ENCODE measurements around the gene LRP1.

LRP1 gene

DNA sequence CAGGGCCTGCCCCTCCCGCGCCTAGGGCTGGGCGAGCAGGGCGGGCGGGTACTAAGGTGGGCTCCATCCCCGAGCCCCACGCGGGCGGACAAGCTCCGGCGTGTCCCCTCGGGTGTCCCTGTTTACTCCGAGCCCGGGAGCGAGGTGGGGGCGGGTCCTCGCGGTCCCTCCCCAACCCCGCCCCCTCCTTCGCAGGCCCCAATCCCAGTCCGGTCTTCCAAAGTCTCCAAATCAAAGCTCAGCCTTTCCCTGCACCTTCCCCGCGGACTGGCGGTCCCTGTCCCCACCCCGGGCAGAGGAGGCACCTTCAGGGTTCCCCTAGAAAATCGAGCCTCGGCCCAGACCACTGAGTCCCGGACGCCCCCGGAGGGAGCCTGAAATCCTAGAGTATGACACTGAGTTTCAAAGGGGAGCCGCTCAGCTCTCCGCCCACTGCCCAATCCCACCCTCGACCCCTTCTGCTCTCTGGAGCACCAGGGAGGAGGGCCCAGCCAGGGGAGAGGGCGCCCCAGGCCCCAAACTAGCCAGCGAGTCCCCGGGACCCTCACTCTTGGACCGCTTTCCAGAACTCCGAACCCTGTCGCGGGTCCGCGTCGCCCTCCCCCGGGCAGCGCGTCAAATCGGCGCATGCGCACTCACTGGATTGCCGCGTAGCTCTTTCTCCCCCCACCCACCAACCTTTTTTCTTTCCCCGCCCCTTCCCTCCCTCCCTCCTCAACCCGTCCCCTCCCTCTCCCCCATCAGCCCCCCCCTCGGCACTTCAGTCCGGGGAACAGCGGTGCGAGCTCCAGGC is at the start of gene LRP1:
TSS of gene LRP1 (plus strand) at position 758 of the 793 bp plus-strand sequence. CDS start 482 bp downstream, outside the sequence.
- peak; percentile 49 for DNase-seq (ENCODE audit: low read depth, low spot score)

GRCh38 chr12:57078519-57079404 is 49.5 kb upstream of the LRP1 start, which contains the start of gene NEMP1:
Gene NEMP1 (minus strand): TSS chr12:57078791. CDS start chr12:57078745, 46 bp downstream.
- DNase-seq (ENCODE audit: low read depth, low spot score), result peak; percentile 88

- DNase-seq (ENCODE audit: low read depth, low spot score), result no peak
Observed at GRCh38 chr12:57079821-57080220, 48.5 kb upstream of the LRP1 start.

GRCh38 chr12:57080855-57081254 is 47.4 kb upstream of the LRP1 start:
- no peak for DNase-seq (ENCODE audit: low read depth, low spot score)

DNA sequence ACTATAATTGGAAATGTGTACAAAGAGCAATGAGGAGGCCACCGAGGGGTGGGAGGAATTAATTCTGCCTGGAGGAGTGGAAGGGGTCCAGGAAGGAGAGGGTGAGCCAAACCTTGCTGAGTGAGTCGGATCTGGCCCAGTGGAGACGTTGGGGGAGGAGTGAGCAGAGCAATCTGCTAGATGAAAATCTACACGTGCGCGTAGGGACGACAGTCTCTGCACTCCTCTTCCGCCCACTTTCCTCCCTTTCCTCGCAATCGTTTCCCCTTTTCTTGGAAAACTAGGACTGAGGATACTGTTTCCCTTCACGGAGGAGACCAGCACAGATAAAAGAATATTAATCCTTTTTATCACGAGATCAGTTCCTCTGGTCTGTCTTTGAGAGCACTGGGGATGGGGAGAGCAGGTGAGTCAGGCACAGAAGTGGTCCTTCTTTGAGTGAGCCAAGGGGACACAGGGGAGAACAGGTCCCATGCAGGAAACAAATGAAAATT is 42.2 kb upstream of the LRP1 start:
- no peak for DNase-seq (ENCODE audit: low read depth, low spot score)

DNA sequence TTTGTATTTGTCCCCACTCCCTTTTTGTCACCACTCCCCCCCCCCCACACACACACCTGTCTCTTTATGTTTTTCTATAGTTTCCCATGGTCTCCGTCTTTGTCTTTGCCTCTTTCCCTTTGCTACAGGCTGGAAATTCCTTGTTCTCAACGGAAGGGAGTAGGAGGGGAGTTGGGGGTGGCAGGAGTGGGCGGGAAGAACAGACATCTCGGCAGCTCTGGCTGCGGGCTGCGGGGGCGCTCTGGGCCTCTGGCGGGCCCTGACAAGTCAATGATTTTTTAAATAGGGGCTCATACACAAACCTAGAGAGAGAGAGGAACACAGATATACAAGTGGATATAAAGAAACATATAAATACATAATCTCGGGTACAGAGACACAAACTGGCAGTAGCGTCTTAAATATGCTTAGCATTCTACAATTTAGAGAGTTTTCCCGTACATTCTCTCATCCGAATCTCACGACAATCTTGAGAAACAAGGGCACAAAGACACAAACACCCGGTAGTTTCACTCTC is 41.7 kb upstream of the LRP1 start:
- DNase-seq (ENCODE audit: low read depth, low spot score), result no peak

DNA sequence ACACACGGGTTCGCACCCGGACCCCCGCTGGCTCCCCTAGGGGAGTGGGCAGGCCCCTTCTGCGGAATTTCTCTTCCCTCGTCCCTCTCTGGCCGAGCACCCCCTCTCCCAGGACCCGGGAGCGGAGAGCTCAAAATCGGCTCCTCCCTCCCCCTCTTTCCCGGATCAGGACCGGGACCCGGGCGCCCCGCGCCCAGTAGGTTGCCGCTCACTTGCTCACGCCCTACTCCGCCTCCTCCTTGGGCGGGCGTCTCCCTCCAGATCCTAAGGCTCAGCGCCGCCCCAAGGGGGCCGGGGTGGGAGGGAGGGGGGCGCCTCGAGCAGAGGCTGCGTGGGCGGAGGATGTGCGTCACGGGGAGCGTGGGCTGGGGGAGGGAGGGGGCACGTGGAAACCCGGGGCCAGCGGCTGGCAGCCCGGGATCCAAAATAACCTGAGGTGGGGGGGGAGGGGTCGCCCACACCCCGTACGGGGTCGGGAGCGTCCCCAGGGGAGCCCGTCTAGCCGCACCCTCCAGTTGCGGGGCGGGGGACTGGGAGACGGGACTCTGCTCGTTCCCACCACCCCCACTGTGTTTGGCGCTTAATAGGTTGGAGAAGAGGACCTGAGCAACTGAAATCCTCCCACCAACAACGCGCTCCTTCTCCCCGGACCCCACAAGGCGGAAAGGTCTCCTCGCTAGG is 41.1 kb upstream of the LRP1 start:
- peak; percentile 91 for DNase-seq (ENCODE audit: low read depth, low spot score)

- DNase-seq (ENCODE audit: low read depth, low spot score), result peak; percentile 77
Observed at GRCh38 chr12:57087691-57088353, 40.5 kb upstream of the LRP1 start.

DNA sequence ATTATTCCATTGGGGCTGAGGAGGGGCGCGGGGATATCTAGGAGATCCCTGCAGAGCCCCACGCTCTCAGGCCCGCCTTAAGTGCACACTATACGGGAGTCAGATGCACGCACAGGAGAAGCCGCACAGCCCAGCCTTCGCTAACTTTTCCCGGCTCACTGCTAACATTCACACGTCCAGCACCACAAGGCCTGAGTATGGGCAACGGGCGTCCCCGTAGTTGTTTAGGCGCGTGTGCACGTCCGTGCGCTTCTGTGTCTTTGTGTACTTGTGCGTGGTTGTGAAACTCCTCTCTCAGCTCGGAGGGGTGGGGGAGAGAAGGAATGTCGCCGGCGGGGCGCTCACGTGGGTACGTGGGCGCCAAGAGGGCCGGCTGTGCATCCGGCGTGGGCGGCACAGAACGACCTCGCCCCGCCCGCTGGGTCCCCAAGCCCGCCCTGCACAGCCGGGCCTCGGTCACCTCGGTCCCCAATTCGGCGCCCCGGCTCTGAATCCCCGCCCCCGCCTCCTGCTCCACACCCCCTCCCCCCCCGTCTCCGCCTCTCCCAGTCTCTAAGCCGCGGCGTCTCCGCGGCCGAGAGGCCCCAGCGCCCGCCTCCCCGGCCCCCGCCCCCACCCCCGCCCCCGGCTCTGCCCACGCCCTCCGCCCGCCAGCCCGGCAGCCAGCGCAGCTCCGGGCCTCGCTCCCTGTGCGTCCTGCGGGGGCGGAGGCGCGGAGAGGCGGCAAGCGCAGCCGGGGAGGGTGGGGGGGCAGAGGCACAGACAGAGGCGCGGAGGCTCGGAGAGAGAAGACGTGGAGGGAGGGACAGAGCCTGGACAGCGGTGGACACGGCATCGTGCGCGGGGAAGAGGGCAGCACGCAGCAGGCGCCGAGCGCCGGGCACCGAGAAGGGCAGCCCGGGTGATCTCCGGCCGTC is 39.7 kb upstream of the LRP1 start, which contains the start of gene NAB2:
TSS of gene NAB2 (plus strand) at position 761 of the 917 bp plus-strand sequence. CDS start 158 bp downstream, outside the sequence.
- DNase-seq (ENCODE audit: low read depth, low spot score), result peak; percentile 64

- no peak for DNase-seq (ENCODE audit: low read depth, low spot score)
Observed at GRCh38 chr12:57089271-57090245, 38.7 kb upstream of the LRP1 start.

DNA sequence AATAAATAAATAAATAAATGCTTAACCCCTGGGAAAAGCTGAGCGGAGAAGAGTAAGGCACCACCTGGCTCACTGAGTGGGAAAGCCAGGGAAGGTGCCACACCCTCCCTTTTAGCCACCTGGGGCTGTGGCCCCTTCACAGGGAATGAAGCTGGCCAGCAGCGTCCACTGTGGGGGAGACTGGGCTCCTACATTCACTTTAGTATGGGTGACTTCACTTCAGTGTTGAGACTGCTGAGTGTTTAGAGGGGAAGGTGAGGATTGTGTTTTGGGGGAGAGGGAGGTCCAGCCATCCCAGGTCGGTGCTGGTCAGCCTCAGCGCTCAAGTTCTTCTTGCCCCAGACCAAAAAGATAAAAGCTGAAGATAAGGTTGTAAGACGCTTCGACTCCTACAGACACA is 37.8 kb upstream of the LRP1 start:
- no peak for DNase-seq (ENCODE audit: low read depth, low spot score)

DNA sequence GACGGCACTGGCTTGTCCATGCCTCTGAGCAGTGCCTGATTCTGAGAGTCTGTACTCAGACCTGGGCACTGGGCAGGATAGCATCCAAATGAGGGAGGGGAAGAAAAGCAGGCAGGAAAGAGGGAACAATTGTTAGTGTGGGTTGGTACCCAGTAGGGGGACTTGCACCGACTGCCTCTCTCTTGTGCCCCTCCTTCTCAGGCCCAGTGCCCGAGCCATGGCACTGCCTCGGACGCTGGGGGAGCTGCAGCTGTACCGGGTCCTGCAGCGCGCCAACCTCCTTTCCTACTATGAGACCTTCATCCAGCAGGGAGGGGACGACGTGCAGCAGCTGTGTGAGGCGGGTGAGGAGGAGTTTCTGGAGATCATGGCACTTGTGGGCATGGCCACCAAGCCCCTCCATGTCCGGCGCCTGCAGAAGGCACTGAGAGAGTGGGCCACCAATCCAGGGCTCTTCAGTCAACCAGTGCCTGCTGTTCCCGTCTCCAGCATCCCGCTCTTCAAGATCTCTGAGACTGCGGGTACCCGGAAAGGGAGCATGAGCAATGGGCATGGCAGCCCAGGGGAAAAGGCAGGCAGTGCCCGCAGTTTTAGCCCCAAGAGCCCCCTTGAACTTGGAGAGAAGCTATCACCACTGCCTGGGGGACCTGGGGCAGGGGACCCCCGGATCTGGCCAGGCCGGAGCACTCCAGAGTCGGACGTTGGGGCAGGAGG is 37.2 kb upstream of the LRP1 start:
- no peak for DNase-seq (ENCODE audit: low read depth, low spot score)

GRCh38 chr12:57091638-57092528 is 36.4 kb upstream of the LRP1 start:
- DNase-seq (ENCODE audit: low read depth, low spot score), result no peak

DNA sequence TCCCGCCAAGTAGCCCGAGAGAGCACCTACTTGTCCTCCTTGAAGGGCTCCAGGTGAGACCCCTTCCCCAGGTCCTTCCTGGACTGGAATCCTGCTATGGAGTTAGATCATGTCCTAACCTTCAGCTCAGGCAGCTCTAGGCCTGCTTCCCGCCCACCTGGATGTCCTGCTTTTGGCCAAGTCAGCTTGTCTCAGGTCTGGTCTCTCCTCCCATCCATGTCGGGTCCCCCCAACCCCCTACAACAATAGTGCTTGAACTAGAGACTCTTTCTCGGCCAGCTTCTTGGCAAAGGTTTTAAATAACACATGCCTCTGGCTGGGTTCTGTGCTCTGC is 35.8 kb upstream of the LRP1 start:
- DNase-seq (ENCODE audit: low read depth, low spot score), result no peak

GRCh38 chr12:57092876-57093414 is 35.3 kb upstream of the LRP1 start:
- no peak for DNase-seq (ENCODE audit: low read depth, low spot score)

- peak; percentile 49 for DNase-seq (ENCODE audit: low read depth, low spot score)
Observed at GRCh38 chr12:57093415-57094207, 34.7 kb upstream of the LRP1 start.
